HT-29 (cell line): ENCODE results near the gene MISP. TPM values are rescaled to one million over a fixed set of nuclear protein-coding genes. Genes with fewer than 3 reads are reported as not detected.

Source experiments
- DNase-seq: peaks from one replicate; pipeline ENCODE4 v3.0.0-alpha.2; 2015; ENCODE audit warnings: low spot score
- total RNA-seq: library from RNA; depleted of rRNA; stranded (reverse); fragments of >200 nt; shearing (Covaris generic); gene quantifications from 2 replicates; pipeline ENCODE4 v1.2.3, GENCODE V29; 2014

The MISP gene
- total RNA-seq, 1 experiment from 2014 or later, result 211 TPM

- DNase-seq, result peak; percentile 97
Measured at GRCh38 chr19:796692-797527, 46.0 kb downstream of the MISP start, which contains the start of gene PTBP1. PTBP1 (plus strand) TSS chr19:797452; CDS start chr19:797498, 46 bp downstream.

GRCh38 chr19:797528-798414 is 46.9 kb downstream of the MISP start:
- peak; percentile 85 for DNase-seq

GRCh38 chr19:798415-799075 is 47.6 kb downstream of the MISP start:
- peak; percentile 5 for DNase-seq

GRCh38 chr19:799076-799881 is 48.4 kb downstream of the MISP start:
- peak; percentile 38 for DNase-seq

GRCh38 chr19:800360-801029 is 49.6 kb downstream of the MISP start:
- peak; percentile 67 for DNase-seq

GRCh38 chr19:801030-801860 is 50.3 kb downstream of the MISP start:
- DNase-seq, result no peak

- DNase-seq, result no peak
Measured at GRCh38 chr19:801861-802497, 51.1 kb downstream of the MISP start.

- DNase-seq, result no peak
Measured at GRCh38 chr19:802498-803098, 51.7 kb downstream of the MISP start.

GRCh38 chr19:803099-803561 is 52.2 kb downstream of the MISP start:
- no peak for DNase-seq

GRCh38 chr19:803686-804418 is 52.9 kb downstream of the MISP start:
- DNase-seq, result no peak

GRCh38 chr19:804419-805165 is 53.7 kb downstream of the MISP start:
- DNase-seq, result no peak

GRCh38 chr19:805166-805551 is 54.2 kb downstream of the MISP start:
- DNase-seq, result no peak

- no peak for DNase-seq
Measured at GRCh38 chr19:805600-806550, 55.0 kb downstream of the MISP start.

- no peak for DNase-seq
Measured at GRCh38 chr19:806815-807421, 56.0 kb downstream of the MISP start.

- DNase-seq, result no peak
Measured at GRCh38 chr19:807627-808422, 56.9 kb downstream of the MISP start.
